NK-92 (cell line): ENCODE measurements around the gene AK9.
"Not testable (repeated sequence)": the region's sequence is repeated elsewhere in the genome, so short reads cannot be mapped to it uniquely, and the experiment has no call there.

Experiments
- DNase-seq: peaks from one replicate; lab custom pipeline; 2025; ENCODE audit not compliant: unreplicated experiment; lab: John Stamatoyannopoulos, UW

Gene AK9

GRCh38 chr6:109696355-109696754, 5.4 kb upstream of the AK9 start:
- no peak for DNase-seq

- no peak for DNase-seq
Measured at GRCh38 chr6:109695468-109695867, 4.5 kb upstream of the AK9 start.

GRCh38 chr6:109693111-109693510, 2.1 kb upstream of the AK9 start:
- DNase-seq: no peak

GRCh38 chr6:109690373-109690736, 647 bp downstream of the AK9 start:
- DNase-seq: no peak

GRCh38 chr6:109687271-109687761, 3.7 kb downstream of the AK9 start:
- no peak for DNase-seq

- no peak for DNase-seq
Measured at GRCh38 chr6:109686566-109687265, 4.3 kb downstream of the AK9 start.

- DNase-seq: not testable (repeated sequence)
Measured at GRCh38 chr6:109678661-109679505, 12.1 kb downstream of the AK9 start.

GRCh38 chr6:109678240-109678639, 12.8 kb downstream of the AK9 start:
- DNase-seq: no peak

- DNase-seq: no peak
Measured at GRCh38 chr6:109676724-109677123, 14.3 kb downstream of the AK9 start.

GRCh38 chr6:109672839-109673238, 18.2 kb downstream of the AK9 start:
- no peak for DNase-seq

- DNase-seq: no peak
Measured at GRCh38 chr6:109672175-109672574, 18.8 kb downstream of the AK9 start.

- DNase-seq: no peak
Measured at GRCh38 chr6:109671733-109672132, 19.3 kb downstream of the AK9 start.

- no peak for DNase-seq
Measured at GRCh38 chr6:109669811-109670210, 21.2 kb downstream of the AK9 start.

GRCh38 chr6:109662192-109662591, 28.8 kb downstream of the AK9 start:
- no peak for DNase-seq

GRCh38 chr6:109660526-109661320, 30.3 kb downstream of the AK9 start:
- no peak for DNase-seq

GRCh38 chr6:109655761-109656262, 35.2 kb downstream of the AK9 start:
- DNase-seq: no peak

GRCh38 chr6:109653264-109653663, 37.7 kb downstream of the AK9 start:
- DNase-seq: no peak

- no peak for DNase-seq
Measured at GRCh38 chr6:109644131-109644530, 46.9 kb downstream of the AK9 start.

GRCh38 chr6:109632405-109632804, 58.6 kb downstream of the AK9 start:
- no peak for DNase-seq

- no peak for DNase-seq
Measured at GRCh38 chr6:109631403-109631802, 59.6 kb downstream of the AK9 start.
